Measurements from ENCODE around the gene ARID2.

- TF ChIP-seq CTCF (IDR thresholded peaks at IDR 0.05) (no peak), POLR2A (IDR thresholded peaks at IDR 0.05) (no peak)
Measured at GRCh38 chr12:45721369-45721768, 8.1 kb upstream of the ARID2 start.

All from body of pancreas (tissue), 4 donors.